Gastroesophageal sphincter (tissue), 4 donors: Measurements from ENCODE around the gene CORIN. TPM values are rescaled to one million over a fixed set of nuclear protein-coding genes. Genes with fewer than 3 reads are reported as not detected.

Source experiments
- ATAC-seq: fragments of 150-250 bp; one replicate; pipeline ENCODE4 v1.9.1; 2016; ENCODE audit warnings: mild to moderate bottlenecking, moderate library complexity
- H3K27ac ChIP-seq, 4 donors: fragments of 200-600 bp; sonication (generic) in 3 of 4; 1 replicate in 3 of 4; 2 replicates in 1 of 4; pipeline ENCODE4 v1.5.1; 2016 to 2019
- H3K27me3 ChIP-seq: fragments of 200-600 bp; sonication (generic); one replicate; pipeline ENCODE4 v1.5.1; 2019
- H3K36me3 ChIP-seq, 2 donors: fragments of 200-600 bp; sonication (generic); one replicate each; pipeline ENCODE4 v1.5.1; 2019; ENCODE audit warnings: control low read depth in 1 of 2
- H3K4me1 ChIP-seq, 3 donors: fragments of 200-600 bp; sonication (generic); 1 replicate in 2 of 3; 2 replicates in 1 of 3; pipeline ENCODE4 v1.5.1; 2016 to 2019; ENCODE audit warnings: control low read depth in 2 of 3
- H3K4me3 ChIP-seq, 2 donors: fragments of 200-600 bp; sonication (generic); one replicate each; pipeline ENCODE4 v1.5.1; 2019; ENCODE audit warnings: mild to moderate bottlenecking in 1 of 2, moderate library complexity in 1 of 2
- H3K9me3 ChIP-seq, 3 donors: fragments of 200-600 bp; sonication (generic); one replicate each; pipeline ENCODE4 v1.5.1; 2017 to 2019; ENCODE audit warnings: control low read depth in 2 of 3
- EP300 ChIP-seq: sonication (generic); formaldehyde crosslinking; IDR thresholded peaks from one replicate; pipeline ENCODE4 v1.6.1; 2017; ENCODE audit warnings: antibody characterized with exemption, mild to moderate bottlenecking
- POLR2A ChIP-seq, 2 donors: fragments of 450-650 bp; IDR thresholded peaks; one replicate each; pipeline ENCODE4 v1.6.1; 2017; ENCODE audit warnings: antibody characterized with exemption in 2 of 2, mild to moderate bottlenecking in 2 of 2, moderate library complexity in 1 of 2
- POLR2AphosphoS5 ChIP-seq: sonication (generic); formaldehyde crosslinking; IDR thresholded peaks from one replicate; pipeline ENCODE4 v1.6.1; 2017; ENCODE audit warnings: antibody characterized with exemption
- WGBS, 2 donors: methylation state at CpG; one replicate each; pipeline ENCODE4 v1.1.5; 2018; ENCODE audit warnings: low coverage in 1 of 2; 5-methylcytosine and 5-hydroxymethylcytosine counted together
- total RNA-seq, 4 donors: library from RNA; depleted of rRNA; stranded (reverse); fragments of >200 nt; gene quantifications; one replicate each; pipeline ENCODE4 v1.1.0, GENCODE V29; 2016
- TF ChIP-seq, protein P1 (sequence below), 4 experiments: fragments of 200-600 bp in 2 of 4; fragments of 450-650 bp in 2 of 4; sonication (generic) in 1 of 4; IDR thresholded peaks; one replicate each; pipeline ENCODE4 v1.5.1; 2017 to 2019; ENCODE audit warnings: antibody characterized with exemption in 4 of 4, mild to moderate bottlenecking in 2 of 4, moderate library complexity in 2 of 4

CORIN gene
- total RNA-seq, 4 donors from 2014 or later, result 0.47 to 3.3 (median 2.2) TPM

DNA sequence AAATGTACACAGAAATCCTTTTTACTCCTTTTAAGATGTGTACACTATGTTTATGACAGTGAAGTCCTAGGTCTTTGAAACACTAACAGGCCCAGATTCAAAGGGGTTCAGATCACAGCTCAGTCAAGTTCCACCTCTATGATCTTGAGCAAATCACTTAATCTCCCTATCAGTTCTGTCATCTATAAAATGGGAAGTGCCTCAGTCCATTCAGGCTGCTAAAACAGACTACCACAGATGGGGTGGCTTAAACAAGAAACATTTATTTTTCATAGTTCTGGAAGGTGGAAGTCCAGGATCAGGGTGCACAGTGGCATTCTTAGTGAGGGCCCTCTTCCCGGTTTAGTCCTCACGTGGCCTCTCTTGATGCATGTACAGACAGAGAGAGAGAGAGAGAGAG is 117.1 kb downstream of the CORIN start:
- no peak for ATAC-seq
- 86 to 94% methylated on average over 2 of the region's 2 CpGs for WGBS, 2 donors
- Histone ChIP-seq H3K4me3 (no peak overlapping the region), H3K4me1 (no peaks in the 10 kb centered on the region), H3K27me3 (no peaks in the 10 kb centered on the region), H3K27ac (no peak overlapping the region), H3K9me3 (no peaks in the 10 kb centered on the region), H3K36me3 (no peaks in the 10 kb centered on the region)
- TF ChIP-seq POLR2A (IDR thresholded peaks at IDR 0.05) (no peak), EP300 (no peak), POLR2AphosphoS5 (no peak)
- TF ChIP-seq, protein P1, sequence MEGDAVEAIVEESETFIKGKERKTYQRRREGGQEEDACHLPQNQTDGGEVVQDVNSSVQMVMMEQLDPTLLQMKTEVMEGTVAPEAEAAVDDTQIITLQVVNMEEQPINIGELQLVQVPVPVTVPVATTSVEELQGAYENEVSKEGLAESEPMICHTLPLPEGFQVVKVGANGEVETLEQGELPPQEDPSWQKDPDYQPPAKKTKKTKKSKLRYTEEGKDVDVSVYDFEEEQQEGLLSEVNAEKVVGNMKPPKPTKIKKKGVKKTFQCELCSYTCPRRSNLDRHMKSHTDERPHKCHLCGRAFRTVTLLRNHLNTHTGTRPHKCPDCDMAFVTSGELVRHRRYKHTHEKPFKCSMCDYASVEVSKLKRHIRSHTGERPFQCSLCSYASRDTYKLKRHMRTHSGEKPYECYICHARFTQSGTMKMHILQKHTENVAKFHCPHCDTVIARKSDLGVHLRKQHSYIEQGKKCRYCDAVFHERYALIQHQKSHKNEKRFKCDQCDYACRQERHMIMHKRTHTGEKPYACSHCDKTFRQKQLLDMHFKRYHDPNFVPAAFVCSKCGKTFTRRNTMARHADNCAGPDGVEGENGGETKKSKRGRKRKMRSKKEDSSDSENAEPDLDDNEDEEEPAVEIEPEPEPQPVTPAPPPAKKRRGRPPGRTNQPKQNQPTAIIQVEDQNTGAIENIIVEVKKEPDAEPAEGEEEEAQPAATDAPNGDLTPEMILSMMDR (IDR thresholded peaks at IDR 0.05), result no peak

DNA sequence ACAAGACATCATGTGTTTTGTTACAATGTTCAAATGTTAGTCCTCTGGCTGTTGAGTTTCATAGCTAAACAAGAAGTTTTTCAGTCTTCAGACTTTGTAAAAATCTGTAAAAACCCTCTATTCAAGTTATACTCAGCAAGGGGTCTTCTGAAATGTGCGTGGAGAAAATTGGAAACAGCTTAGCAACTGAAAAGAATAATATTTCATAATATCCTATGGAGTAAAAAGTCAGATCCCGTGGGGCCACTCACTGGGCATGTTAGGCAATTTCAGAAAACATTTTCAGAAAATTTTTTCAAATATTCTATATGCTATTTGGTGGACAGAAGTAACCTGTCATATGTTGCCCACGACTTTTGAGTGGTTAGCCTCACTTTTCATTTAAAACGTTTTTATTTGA is 118.3 kb downstream of the CORIN start:
- Histone ChIP-seq H3K9me3 (no peaks in the 10 kb centered on the region), H3K4me1 (no peaks in the 10 kb centered on the region), H3K36me3 (no peaks in the 10 kb centered on the region), H3K4me3 (no peak overlapping the region), H3K27ac (no peak overlapping the region), H3K27me3 (no peaks in the 10 kb centered on the region)
- 83 to 93% methylated on average over 4 of the region's 4 CpGs for WGBS, 2 donors
- TF ChIP-seq POLR2AphosphoS5 (no peak), EP300 (no peak), POLR2A (IDR thresholded peaks at IDR 0.05) (no peak)
- TF ChIP-seq, protein P1 (IDR thresholded peaks at IDR 0.05), result no peak
- no peak for ATAC-seq

DNA sequence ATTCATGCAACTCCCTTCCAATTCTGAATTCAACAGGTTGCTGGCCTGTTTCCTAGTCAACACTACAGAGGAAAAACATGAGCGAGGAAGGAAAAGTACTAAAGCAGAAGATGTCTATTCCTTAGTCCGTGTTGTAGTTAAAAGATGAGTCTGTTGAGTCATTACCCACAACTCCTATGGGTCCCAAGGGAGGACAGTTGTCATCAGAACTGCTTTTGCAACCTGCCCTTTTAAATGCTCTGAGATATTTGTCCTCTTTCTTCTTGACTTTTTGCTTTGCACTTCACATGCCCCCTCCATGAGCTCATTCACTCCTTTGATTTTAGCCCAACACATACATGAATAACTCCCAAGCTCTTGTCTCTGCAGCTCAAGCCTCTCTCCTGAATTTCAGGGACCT is 119.2 kb downstream of the CORIN start:
- Histone ChIP-seq H3K4me3 (no peak overlapping the region), H3K27ac (no peak overlapping the region), H3K4me1 (no peaks in the 10 kb centered on the region), H3K36me3 (no peaks in the 10 kb centered on the region), H3K9me3 (no peaks in the 10 kb centered on the region), H3K27me3 (no peaks in the 10 kb centered on the region)
- TF ChIP-seq POLR2AphosphoS5 (no peak), EP300 (no peak), POLR2A (IDR thresholded peaks at IDR 0.05) (no peak)
- TF ChIP-seq, protein P1 (IDR thresholded peaks at IDR 0.05), result no peak
- ATAC-seq, result no peak
- 87 to 88% methylated on average over 2 of the region's 2 CpGs for WGBS, 2 donors

DNA sequence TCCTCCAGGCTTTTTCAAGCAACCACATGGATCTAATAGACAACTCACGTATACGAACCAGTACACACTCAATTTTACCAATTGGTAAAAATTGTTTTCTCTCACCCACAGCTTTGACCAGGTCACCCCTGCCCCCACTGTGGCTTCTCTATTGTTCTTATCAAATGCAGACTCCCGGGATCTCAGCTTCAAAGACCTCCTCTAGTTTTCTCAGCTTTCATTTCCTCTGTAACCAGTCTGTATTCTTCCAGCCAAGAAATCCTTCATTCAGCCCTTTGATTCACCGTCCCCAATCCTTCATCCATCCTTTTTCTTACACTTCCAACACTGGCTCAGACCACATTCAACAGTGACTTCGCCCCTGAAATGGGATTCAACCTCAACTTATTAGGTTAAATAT is 120.7 kb downstream of the CORIN start:
- no peak for ATAC-seq
- TF ChIP-seq POLR2A (IDR thresholded peaks at IDR 0.05) (no peak), POLR2AphosphoS5 (no peak), EP300 (no peak)
- TF ChIP-seq, protein P1 (IDR thresholded peaks at IDR 0.05), result no peak
- H3K36me3 ChIP-seq, result no peaks in the 10 kb centered on the region
- no peak overlapping the region for H3K27ac ChIP-seq
- no peaks in the 10 kb centered on the region for H3K4me1 ChIP-seq
- H3K27me3 ChIP-seq, result no peaks in the 10 kb centered on the region
- no peak overlapping the region for H3K4me3 ChIP-seq
- 59 to 63% methylated on average over 4 to 5 of the region's 5 CpGs for WGBS, 2 donors
- no peaks in the 10 kb centered on the region for H3K9me3 ChIP-seq

DNA sequence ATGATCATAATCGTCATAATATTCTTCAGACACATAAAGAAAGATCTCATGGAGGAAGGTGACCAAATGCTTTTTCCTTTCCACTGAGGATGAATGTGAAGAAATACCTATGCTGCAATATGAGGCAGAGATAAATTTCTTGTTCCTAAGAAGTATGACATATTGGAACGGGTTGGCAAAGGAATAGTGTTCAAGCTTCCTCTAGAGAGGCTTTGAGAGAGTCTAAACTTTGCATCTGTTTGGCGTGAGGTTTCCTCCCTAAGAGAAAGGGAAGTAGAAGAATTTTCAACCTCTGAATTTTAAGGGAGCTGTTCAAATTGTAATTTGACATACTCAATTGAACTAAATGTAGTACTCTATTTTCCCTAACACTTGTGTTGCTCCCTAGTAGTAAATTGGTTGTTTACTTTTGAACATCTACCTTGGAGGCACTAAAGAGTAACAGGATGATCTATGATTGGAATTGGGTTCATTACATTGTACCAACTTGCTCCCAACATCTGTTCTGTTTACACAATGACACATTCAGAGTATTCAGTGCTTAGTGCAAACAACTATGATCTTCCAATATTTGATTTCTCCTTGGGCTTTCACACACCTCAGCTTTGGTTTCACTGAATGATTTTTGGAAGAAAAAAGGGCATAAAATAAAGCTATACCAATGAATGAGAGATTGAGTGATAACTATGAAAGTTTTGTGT is 122.0 kb downstream of the CORIN start:
- Histone ChIP-seq H3K27me3 (no peaks in the 10 kb centered on the region), H3K4me3 (no peak overlapping the region), H3K36me3 (no peaks in the 10 kb centered on the region), H3K9me3 (no peaks in the 10 kb centered on the region), H3K4me1 (no peaks in the 10 kb centered on the region), H3K27ac (no peak overlapping the region)
- 46 to 72% methylated on average over 3 of the region's 3 CpGs for WGBS, 2 donors
- TF ChIP-seq, protein P1 (IDR thresholded peaks at IDR 0.05), result no peak
- TF ChIP-seq POLR2AphosphoS5 (no peak), EP300 (no peak), POLR2A (IDR thresholded peaks at IDR 0.05) (no peak)
- no peak for ATAC-seq
